NCI-H1092 treated with DMSO at 0.1 percent for 48 hours (cell line): Measurements from ENCODE around the gene COL27A1.

Source experiments
- DNase-seq: peaks from one replicate; lab custom pipeline; 2025; lab: John Stamatoyannopoulos, UW

Gene COL27A1

DNA sequence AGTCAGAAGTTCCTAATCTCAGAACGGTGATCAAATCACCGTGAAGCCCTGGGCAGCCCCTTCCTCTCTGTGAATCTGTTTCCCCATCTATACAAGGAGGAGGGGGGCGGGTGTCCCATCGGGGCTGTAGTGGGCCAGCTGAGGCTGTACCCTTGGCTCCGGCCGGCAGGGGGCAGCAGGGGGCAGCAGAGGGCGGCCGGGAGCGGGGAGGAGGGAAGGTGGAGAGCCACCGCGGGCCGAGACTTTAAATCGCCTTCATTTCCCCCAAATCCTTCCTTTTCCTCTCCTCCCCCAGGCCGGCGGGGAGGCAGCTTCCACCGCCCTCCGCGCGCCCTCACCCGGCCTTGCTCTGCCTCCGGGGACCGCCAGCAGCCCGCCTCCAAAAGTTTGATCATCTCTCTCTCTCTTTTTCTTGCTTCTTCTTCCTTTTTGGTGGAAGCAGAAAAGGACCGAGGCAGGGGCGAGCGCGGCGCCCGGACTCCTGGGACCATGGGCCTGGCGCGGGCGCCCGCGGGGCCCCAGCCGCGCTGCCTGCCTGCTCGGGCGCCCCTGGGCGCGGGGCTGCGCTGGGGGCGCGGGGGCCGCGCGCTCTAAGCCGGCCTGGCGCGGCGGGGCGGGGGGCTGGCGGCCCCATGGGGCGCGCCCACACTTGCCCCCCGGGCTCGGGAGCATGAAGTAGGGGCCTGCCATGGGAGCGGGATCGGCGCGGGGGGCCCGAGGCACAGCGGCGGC, at the start of gene COL27A1:
Gene COL27A1 (plus strand): TSS at position 275 of the 732 bp plus-strand sequence. CDS start 414 bp downstream, at position 689.
- peak; percentile 27 for DNase-seq

DNA sequence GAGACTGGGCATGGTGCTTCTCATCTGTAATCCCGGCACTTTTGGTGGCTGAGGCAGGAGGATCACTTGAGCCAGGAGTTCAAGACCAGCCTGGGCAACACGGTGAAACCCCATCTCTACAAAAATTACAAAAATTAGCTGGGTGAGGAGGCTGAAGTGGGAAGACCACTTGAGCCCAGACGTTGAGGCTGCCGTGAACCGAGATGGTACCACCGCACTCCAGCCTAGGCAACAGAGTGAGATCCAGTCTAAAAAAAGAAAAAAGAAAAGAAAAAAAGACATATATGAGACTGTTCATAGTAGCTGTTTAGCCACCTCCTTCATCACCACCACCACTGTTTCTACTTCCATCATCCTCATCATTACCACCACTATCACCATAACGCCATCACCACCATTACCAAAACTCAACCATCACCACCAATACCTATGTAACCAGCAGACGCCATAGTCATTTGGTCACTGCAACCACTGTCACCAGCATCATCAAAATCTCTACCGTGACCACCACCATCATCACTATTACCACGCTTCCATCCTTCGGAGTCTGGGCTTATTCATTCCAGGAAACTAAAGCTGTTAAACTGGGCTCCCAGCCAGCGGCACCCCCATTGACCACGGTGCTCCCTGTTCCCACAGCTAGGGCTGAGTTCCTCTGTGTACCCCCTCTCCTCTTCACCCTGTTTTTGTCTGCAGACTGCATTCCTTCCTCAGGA, 47.9 kb upstream of the COL27A1 start:
- DNase-seq = no peak

DNA sequence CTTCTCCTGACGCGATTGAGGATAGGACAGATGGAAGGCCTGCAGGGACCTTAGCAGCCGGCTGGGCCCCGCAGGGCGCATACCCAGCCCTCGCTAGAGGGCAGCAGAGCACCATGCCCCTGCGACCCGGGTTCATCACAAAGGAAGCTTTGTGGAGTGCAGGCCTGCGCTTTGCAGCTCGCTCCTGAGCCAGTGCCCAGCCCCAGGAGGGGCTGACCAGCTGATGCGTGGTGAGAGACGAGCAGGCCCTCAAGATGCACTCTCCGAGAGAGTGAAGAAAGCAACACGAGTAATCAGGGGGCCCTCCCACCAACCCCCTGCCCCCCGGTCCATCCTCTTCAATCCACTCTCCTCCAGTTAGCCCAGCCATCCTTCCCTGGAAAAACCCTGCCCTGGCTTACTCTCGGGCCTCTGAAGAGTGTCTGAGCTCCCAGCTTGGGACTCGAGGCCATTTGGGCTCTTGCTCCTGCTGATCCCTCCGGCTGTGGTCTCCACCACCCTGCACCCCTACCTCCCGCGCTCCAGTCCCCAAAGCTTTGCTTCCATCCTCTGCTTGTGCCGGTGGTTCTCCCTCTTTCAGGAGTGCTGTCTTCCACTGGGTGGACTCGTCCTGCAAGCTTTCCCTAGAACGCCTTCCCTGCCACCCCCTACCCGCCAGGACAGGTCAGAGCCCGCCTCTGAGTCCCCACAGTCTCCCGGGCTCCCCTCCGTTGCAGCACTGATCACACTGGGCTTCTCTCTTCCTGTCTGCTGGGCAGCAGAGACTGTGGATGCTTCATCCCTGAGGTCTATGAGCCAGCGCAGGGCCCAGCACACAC, 47.1 kb upstream of the COL27A1 start:
- peak; percentile 51 for DNase-seq

DNA sequence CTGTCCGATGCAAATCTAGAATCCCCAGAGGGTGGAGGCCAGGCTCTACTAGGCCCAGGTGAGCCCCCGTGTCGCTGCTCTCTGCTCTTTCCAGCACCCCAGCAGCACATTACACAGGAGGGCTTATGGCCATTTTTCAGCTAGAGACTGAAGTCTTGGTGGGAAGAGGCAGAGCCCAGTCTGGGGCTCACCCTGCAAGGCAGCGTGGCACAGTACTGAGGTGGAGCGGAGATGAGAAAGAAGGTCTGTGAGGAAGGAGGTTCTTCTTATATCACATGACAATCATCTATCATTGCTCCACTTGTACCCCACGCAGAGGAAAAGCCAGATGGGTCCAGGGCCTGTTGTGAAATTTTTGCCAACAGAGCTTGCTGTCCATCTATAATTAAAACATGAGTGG, 46.2 kb upstream of the COL27A1 start:
- DNase-seq = no peak

DNA sequence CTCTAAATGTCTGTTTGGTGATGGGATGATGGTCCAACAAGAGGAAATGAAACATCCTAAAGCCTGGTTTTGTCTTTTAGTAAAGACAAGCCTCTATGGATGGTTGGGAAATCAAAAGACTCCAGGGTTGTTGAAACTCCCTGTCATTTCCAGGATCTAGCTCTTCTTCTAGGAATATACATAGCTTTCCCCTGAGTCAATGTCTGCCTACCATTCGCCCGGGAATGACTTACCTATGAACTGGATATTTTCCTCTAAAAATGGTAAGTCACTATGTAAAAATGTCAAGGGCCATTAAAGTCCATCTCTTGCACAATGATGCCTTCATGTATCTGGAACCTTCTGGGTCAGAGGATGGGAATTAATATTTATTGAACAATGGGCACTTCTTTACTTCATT, 45.2 kb upstream of the COL27A1 start:
- no peak for DNase-seq

DNA sequence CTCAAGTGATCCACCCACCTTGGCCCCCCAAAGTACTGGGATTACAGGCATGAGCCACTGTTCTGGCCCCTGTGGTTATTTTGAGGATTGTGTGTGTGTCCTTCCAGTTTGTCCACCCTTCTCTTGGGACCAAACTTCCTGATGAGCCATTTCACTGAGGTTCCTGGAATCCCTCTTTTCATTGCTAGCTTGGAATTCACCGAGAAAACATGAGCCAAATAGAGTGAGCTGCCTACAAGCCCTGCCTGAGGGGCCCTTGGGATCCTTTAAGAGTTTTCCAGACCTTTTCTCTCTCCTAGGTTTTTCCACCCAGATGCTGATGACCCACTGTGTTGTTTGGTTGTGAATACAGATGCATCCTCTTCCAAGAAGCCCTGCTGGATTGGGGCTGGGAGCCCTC, 43.0 kb upstream of the COL27A1 start:
- DNase-seq = no peak

DNA sequence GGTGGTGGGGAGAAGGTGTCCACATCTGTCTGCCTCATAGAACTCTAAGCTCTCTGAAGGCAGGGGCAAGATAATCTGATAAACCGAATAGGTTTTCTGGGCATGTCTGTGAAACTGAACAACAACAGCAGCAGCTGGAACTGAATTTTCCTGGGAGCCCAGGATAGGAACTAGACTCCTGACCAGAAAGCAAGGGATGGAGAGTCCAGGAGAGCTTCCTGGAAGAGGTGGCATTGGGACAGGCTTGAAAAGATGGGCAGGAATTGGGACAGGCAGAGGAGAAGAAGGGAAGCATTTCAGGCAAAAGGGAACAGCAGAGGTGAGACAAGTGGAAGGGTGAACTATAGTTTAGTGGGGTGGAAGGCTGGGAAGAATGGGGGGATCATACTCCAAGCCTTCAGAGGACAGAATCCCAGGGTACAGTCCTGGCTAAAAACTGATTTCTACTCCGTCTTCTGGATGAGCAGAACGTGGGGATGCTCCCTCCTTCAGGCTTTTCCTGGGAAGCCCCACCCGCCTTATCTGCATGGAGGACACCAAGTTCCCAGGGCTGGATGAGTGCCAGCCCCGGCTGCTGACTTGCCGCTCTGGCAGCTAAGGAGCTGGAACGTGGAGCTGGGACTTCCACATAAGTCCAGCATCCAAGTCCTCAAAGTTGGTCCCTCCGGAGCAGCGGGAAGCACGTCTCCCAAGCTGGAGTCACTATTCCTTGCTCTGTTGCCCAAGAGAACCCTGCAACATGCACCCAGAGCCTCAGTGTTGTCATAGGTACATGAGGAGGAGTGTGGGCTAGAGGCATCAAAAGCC, 42.4 kb upstream of the COL27A1 start:
- no peak for DNase-seq

DNA sequence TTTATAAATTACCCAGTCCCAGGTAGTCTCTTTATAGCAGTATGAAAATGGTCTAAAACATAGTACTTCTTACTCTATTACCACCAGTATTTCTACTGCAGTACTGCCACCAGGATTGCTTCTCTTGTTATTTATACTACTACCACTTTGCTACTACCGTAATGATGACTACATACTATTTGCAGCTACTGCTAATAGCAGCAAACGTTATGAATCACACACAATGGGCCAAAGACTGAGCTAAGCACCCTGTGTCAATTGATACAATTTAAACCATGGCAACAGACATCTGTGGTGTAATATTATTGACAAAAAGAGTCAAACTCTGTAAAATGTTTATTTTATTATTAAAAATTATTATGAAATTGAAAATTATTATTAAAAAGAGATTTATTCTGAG, 41.0 kb upstream of the COL27A1 start:
- DNase-seq = no peak

DNA sequence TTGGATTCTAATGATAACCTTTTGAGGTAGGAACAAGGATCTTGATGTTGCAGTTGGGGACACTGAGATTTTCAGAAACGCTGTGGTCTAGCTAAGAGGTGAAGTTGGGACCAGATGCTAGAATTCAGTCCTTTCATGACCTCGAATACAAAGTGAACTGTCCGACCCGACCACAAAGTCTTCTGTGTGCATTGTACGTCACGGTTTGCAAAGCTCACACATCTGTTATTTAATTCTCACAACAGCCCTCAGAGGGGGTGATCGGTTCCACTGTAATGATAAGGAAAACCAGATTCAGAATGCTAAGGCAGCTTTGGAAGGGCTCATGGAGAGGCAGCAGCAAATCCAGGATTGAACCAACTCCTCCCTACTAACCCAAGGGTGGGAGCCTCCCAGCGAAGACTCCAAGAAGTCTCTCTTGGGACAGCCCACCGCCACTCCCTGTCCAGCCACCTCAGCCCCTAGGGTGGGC, 39.6 kb upstream of the COL27A1 start:
- DNase-seq = no peak

DNA sequence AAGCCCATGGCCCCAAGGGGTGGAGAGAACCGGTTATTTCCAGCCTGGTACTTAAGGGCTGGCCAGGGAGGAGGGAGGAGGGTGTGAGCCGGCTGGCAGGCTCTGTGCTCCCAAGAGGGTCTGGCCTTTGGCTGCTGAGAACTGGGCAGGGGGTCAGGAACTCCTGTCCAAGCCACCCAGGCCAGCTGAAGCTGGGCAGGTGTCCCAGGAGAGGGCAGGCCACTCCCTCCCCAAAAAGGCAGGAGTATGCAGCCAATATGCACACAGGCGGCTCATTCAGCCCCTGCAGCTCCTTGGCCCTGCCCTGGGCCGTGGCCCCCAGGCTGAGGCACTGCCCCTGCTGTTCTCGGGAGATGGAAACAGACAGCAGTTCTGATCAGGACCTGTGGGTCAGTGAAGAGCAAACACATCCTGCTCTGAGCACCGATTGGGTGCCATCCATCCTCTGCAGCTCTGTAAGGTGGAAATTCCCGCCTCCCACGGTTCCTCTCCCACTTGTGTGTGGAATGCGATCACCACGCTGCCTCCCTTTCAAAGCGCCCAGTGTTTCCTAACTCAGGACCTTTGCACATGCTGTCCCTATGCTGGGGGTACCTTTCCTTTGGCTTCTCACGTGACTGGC, 39.1 kb upstream of the COL27A1 start:
- no peak for DNase-seq

DNA sequence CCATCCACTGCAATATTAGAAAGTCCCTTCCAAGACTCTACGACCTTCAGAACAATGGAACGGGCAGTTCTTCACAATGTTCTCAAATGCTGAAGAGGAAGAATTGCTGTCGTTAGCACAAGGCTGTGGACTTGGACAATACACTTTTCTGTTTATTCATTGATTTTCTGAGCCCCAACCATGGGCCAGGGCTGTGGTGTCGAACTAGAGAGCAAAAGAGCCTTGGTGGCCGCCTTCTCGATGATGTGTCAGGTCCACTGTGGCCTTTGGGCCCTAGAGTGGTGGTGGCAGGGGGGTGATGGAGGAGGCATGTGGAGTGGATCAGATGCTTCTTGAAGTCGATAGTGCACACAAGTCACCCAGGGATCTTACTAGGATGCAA, 37.7 kb upstream of the COL27A1 start:
- DNase-seq = no peak

DNA sequence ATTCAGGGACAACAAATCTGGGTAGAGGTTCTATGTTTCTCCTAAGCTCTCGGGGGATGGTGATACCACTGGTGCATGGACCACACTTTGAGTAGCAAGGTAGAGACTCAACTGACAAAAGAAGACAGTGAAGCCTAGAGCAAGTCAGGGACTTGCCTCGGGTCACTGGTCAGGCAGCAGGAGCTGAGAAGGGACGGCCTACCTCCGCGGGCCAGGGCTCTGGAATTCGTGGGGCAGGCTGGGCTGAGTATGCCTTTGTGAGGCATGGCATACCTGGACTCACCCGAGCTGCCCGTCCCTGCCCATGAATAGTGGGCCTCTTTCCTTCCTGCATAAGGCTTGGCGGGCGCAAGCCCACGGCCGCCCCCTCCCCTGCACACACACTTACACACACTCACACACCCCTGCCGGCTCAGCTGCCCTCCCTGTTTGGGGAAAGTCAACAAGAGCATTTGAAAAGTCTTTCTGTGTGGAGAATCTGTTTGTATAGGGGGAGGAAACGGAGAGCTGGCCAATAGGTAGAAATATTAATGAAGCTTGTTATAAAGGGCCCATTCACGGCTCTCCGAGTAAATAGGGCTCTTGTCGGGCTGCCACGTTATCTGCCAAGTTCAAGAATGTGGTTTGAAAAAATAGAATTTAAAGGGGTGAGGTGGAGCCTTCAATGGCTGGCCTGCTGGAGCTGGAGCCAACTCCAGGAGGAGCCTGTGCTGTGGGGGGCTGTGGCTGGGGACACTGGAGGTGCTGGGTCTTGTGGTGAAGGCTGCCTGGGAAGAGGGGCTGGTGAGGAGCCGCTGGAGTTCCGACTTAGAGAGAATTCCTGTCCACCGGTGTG, 37.1 kb upstream of the COL27A1 start:
- peak; percentile 79 for DNase-seq

DNA sequence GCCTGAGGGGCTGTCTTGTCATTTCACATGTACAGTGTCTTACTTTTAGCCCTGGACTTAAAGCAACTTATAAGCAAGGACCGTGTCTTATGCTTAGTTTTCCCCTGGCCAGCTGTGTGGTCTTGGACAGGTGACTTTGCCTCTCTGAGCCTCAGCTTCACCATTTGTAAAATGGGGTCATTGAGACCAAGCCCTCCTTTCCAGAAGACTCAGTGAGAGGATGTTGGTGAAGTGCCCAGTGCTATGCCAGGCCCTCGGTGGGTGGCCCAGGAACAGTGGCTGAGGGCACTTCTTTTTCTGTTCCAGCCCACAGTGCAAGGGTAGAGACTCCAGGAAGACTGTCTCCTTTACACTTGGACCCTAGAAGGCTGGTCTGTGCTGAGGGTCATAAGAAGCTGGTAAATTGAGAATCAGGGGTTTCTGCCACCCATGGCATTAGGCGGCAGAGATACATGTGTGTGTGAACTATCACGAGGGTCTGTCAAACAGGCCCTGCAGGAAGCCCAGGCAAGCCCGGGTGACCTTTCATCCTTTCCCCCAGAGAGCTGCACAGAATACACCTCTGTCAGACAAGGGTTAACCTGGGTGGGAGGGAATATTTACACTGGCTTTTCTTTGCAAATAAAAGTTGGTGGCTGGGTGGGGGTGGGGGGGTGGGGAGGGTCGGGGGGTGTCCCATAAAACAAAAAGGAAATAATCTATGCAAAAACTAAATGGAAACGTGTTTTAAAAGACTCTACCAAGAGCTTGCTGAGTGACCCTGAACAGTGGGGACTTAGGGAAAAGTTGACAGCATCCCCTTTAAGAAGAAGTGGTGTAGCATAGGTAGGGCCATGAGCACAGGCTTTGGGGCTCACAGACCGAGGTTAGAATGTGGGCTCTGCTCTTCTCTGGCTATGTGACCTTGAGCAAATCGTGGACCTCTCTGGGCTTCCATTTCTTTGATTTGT, 35.8 kb upstream of the COL27A1 start:
- no peak for DNase-seq

DNA sequence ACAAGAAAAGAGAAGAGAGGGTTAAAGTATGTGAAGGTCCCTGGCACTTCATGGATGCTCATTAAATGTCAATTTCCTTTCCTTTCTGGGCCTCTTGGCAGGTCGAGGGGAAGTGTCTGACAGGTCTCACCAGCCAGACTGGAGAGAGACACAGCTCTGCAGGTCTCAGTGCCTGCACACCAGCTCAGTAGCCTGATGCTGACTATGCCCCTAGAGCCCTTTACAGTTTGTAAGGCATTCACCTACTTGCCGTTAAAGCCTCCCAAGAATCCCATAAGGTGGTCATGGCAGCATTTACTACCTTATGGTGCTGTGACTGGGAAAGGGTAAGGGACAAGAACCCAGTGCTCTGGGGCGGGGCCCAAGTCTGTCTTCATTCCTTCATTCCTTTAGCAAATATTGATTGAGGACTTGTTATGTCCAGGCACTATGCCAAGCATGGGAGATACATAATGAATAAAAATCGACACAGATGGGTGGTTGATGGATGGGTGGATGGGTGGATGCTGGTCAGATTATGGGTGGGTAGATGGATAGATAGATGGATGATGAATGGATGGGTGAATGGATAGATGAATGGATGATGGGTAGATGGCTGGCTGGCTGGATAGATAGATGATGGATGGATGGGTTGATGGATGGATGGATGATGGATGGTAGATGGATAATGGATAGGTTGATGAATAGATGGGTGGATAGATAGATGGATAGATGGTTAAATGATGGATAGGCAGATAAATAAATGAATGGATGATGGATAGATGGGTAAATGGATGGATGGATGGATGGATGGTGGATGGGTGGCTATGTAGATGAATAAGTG, 34.9 kb upstream of the COL27A1 start:
- DNase-seq = no peak

DNA sequence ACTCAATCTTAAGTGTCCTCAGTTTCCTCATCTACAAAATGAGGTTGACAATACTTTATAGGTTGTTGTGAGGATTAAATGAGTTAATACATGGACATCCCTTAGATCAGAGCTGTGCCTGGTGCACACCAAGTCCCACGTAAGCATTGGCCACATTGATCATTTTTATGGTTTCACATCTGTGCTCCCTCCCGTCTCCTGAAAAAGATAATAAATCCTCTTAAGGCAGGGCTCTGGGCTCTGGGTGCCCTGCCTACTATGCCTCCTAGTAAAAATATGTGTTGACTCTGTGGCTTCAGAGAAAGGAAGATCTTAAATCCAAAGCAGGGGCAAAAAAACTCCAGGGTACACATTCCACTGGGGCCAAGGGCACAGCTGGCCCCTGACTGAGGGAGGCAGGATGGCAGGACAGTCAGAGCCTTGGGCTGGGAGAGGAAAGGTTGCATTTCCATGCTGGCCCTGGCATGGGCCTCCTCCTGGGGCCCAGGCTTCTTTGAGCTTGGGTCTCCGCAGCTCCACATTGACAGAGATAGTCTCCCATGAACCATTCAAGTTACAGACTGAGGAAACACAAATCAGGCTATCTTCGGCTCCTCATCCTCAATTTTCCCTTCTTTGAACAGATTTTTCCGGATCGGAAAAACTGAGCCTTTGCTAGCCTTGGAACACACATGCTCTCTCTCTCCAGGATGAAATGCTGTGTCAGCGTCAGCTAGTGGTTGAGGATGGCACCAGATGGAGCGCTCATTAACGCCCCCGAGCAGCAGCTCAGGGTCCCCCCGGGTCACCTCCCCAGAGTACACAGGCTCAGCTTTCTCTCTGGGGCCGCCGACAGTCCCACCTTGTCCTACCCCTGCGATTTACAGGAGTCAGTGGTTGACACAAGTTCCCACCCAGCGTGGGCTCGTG, 33.9 kb upstream of the COL27A1 start:
- DNase-seq = no peak

DNA sequence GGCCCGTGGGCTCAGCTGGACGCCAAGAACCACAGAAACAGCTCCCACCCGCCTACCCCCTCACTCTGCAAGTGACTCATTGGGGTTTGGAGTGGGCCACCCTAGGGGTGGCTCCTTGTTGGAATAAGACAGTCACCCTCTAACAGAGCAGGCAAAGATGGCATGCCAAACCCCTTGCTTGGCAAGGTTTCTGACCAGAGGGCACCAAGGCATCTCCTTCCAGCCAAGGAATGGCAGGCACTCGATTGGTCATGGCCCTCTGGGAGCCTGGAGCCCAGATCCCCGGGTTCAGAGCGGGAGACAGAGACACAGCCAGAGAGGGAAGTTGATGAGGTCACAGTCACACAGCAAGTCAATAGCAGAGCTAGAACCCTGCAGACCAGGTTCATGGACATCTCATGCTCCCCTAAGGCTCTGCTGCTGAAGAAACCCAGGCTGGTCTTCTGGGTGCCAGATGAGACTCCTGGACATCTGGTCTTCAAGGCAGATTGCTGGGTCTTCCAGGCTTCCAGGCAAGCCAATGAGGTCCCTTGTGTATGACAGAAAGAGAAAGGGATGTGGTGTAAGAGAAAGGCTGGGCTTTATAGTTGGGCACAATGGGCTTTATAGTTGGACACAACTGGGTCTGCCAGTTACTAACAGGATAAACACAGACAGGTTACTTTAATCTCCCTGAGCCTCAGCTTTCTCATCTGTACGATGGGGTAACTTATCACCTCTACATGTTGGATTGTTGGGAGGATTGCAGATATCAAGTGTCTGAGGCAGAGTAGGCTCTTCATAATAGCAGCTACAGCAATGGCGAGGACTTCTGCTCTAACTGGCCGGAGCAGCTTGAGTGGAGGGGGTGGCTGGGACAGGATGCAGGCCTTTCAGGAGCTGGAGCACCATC, 33.0 kb upstream of the COL27A1 start:
- no peak for DNase-seq
